ENCODE data around the gene SAMHD1.

Gene SAMHD1

GRCh38 chr20:36873498-36874189 lies 77.9 kb downstream of the SAMHD1 start:
- DNase-seq (ENCODE audit: low spot score), result no peak

- no peak for DNase-seq (ENCODE audit: low spot score)
Measured at GRCh38 chr20:36872852-36873251, 78.7 kb downstream of the SAMHD1 start.

- no peak for DNase-seq (ENCODE audit: low spot score)
Measured at GRCh38 chr20:36871640-36872570, 79.6 kb downstream of the SAMHD1 start.

- no peak for DNase-seq (ENCODE audit: low spot score)
Measured at GRCh38 chr20:36866681-36867495, 84.6 kb downstream of the SAMHD1 start.

GRCh38 chr20:36866164-36866563 lies 85.3 kb downstream of the SAMHD1 start:
- no peak for DNase-seq (ENCODE audit: low spot score)

- no peak for DNase-seq (ENCODE audit: low spot score)
Measured at GRCh38 chr20:36865861-36866149, 85.7 kb downstream of the SAMHD1 start.

GRCh38 chr20:36865076-36865860 lies 86.2 kb downstream of the SAMHD1 start:
- no peak for DNase-seq (ENCODE audit: low spot score)

GRCh38 chr20:36862857-36863668 lies 88.4 kb downstream of the SAMHD1 start:
- no peak for DNase-seq (ENCODE audit: low spot score)

GRCh38 chr20:36861875-36862801 lies 89.4 kb downstream of the SAMHD1 start:
- peak; percentile 64 for DNase-seq (ENCODE audit: low spot score)

GRCh38 chr20:36861625-36861874 lies 90.0 kb downstream of the SAMHD1 start:
- no peak for DNase-seq (ENCODE audit: low spot score)

- peak; percentile 88 for DNase-seq (ENCODE audit: low spot score)
Measured at GRCh38 chr20:36860811-36861624, 90.5 kb downstream of the SAMHD1 start.

GRCh38 chr20:36860339-36860738 lies 91.2 kb downstream of the SAMHD1 start:
- DNase-seq (ENCODE audit: low spot score), result no peak

- DNase-seq (ENCODE audit: low spot score), result no peak
Measured at GRCh38 chr20:36859700-36860330, 91.7 kb downstream of the SAMHD1 start.

- no peak for DNase-seq (ENCODE audit: low spot score)
Measured at GRCh38 chr20:36859282-36859555, 92.3 kb downstream of the SAMHD1 start.

GRCh38 chr20:36856691-36857635 lies 94.5 kb downstream of the SAMHD1 start:
- no peak for DNase-seq (ENCODE audit: low spot score)

GRCh38 chr20:36856195-36856594 lies 95.3 kb downstream of the SAMHD1 start:
- DNase-seq (ENCODE audit: low spot score), result peak; percentile 70

- DNase-seq (ENCODE audit: low spot score), result peak; percentile 68
Measured at GRCh38 chr20:36855241-36855657, 96.3 kb downstream of the SAMHD1 start.
